GM12875 (cell line): ENCODE measurements around the gene BSPRY.

Source experiments
- H3K4me3 ChIP-seq: one replicate; pipeline ENCODE4 v1.5.1; 2011; ENCODE audit warnings: low read depth, low read length, control low read depth
- TF ChIP-seq, protein P1 (sequence below): IDR thresholded peaks from 2 replicates; pipeline ENCODE4 v1.5.1; 2011; ENCODE audit warnings: low read depth, mild to moderate bottlenecking, control low read depth, inconsistent platforms, low read length, moderate library complexity, borderline replicate concordance; ENCODE audit not compliant: insufficient read depth

The BSPRY gene

DNA sequence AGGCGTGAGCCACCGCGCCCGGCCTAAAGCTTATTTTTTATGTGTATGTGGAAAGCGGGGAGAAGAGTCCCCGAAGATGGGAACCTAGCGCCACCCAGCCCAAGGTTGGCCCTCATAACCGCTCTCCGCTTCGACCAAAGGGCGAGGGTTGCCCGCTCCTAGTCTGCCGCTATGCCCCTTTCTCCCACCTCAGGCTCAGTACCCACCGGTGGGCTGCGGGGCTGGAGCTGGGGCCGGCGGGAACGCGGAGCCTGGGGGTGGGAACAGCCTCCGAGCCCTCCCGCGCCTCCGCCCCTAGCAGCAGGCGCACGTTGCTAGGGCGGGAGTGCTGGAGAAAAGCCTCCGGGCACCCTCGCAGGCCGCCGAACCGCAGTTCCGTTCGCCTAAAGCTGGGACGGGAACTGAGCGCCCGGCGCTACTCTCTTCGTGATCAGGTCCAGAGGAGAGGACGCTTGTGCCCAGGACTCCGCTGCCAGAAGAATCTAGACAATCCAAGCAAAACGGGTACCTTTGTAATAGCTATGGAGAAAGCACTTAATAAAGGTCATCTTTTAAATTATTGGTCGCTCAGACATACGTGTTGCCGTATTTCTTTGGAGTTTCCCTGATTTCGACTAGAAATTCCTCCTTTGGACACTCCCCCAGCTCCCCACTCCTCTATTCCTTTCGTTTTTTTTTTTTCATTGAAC, 9.2 kb upstream of the BSPRY start, which contains the start of gene WDR31:
WDR31 (minus strand) TSS at position 265 of the 689 bp plus-strand sequence. CDS start 8,253 bp downstream, outside the sequence.
- H3K4me3 ChIP-seq = peak within 1 kb of the TSS; percentile 92
- TF ChIP-seq, protein P1, sequence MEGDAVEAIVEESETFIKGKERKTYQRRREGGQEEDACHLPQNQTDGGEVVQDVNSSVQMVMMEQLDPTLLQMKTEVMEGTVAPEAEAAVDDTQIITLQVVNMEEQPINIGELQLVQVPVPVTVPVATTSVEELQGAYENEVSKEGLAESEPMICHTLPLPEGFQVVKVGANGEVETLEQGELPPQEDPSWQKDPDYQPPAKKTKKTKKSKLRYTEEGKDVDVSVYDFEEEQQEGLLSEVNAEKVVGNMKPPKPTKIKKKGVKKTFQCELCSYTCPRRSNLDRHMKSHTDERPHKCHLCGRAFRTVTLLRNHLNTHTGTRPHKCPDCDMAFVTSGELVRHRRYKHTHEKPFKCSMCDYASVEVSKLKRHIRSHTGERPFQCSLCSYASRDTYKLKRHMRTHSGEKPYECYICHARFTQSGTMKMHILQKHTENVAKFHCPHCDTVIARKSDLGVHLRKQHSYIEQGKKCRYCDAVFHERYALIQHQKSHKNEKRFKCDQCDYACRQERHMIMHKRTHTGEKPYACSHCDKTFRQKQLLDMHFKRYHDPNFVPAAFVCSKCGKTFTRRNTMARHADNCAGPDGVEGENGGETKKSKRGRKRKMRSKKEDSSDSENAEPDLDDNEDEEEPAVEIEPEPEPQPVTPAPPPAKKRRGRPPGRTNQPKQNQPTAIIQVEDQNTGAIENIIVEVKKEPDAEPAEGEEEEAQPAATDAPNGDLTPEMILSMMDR = no peak

DNA sequence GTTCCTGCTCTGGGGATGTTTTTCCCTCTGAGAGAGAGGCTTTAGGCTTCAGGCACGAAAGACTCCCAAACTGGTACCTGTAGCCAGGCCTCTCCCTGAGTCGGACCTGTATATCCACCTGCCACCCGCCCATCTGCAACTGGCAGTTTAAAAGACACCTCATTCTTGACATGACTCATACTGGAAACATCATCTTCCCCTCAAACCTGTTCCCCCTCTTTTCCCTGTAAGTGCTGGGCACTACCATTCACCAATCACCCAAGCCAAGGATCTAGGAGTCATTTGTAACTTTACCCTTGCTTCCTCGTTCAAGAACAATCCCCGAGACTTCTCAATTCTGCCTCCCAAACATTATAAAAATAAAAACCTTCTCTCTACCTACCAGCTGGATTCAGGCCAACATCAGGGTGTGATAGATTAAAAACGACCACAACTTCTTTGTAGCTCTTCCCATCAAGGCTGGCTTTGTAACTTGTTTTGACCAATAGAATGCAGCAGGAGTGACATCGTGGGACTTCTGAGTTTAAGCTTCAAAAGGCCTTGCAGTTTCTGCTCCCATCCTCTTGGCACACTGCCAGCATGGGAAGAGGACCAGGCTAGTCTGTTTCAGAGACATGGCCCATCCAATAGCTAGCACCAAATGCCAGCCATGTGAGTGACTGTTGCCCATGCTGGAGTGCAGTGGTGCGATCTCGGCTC, 7.5 kb upstream of the BSPRY start:
- TF ChIP-seq, protein P1 = no peak
- no peak overlapping the region for H3K4me3 ChIP-seq

DNA sequence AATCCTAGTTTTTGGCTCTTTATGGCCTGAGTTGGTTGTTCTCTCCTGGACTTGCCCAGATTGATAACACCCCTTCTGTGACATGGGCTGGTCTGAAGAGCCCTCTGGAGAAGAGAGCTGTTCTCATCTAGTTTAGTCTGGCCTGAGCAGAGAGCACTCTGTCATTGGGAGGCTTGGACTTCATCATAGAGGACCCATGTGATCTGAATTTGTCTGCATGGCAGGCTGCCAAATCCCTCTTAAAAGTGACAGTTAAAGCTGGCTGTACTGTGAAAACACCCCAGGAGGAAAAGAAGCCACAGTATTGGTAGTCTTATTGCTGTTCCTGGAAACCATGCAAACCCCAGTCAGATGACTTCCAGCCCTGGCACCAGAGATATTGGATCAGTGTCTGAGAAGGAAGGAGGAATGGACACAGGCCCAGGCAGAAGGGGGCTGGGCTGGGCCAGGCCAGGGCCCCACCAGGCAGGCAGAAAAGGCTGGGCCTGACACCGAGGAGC, 5.6 kb upstream of the BSPRY start:
- H3K4me3 ChIP-seq = no peak overlapping the region
- TF ChIP-seq, protein P1 = no peak

DNA sequence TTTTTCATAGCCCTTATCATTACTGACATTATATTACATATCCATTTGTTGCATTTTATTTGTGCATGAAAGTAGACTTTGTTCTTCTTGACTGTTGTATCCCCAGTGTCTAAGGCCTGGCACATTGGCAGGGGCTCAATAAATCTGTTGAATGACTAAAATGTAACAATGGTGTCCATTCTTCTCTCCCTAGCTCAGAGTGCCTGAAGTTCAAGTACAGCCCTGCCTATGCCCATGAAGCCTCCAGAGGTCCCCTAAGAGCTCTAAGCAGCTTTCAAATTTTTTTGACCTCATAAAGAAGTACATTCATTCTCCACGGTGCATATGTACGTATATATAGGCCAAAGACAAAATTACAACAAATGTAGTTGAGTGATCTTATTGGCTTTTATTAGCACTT, 4.2 kb upstream of the BSPRY start:
- no peak overlapping the region for H3K4me3 ChIP-seq
- TF ChIP-seq, protein P1 = no peak

DNA sequence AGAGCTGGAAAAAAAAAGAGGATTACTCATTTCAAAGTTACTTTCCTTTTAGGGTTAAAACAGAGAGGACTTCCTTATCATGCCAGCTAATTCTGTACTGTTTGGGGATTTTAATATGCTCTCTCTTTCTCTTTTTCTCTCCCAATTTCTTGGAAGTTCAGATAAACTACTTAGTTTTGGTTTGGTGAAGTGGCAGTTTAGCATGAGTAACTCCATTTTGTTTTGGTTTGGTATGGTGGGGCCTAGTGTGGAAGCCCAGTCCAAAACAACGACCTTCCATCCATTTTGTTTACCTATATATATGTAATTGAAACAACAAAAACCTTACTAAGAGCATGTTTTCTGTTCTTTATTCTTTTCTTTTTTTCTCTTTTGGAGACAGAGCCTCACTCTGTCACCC, 3.7 kb upstream of the BSPRY start:
- H3K4me3 ChIP-seq = no peak overlapping the region
- TF ChIP-seq, protein P1 = no peak

DNA sequence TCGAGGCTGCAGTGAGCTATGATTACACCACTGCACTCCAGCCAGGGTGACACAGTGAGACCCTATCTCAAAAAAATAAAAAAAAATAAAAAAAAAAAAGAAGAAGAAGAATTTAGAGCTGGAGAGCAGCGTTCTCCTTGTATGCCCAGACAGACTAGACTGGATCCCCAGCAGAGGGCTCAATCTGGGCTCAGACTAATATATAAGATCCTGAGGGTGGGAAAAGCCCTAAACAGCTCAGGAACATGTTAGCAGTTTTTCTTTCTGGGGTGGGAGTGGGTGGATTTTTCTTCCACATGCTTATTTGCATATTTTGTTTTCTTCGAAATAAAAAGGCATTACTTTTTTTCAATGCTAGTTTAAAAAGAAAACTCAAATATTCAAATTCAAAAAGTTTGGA, 904 bp upstream of the BSPRY start:
- TF ChIP-seq, protein P1 = no peak
- no peak overlapping the region for H3K4me3 ChIP-seq
